IPS-15b (cell line): ENCODE results near the gene RNH1.
A peak's percentile ranks its signal among the peaks of the same experiment; 100 is the strongest.

ENCODE experiments used
- H3K27me3 ChIP-seq: one replicate; pipeline ENCODE4 v1.6.1; 2013; ENCODE audit warnings: low read length; ENCODE audit not compliant: control insufficient read depth, insufficient read depth
- H3K36me3 ChIP-seq: one replicate; pipeline ENCODE4 v1.6.1; 2013; ENCODE audit warnings: low read length; ENCODE audit not compliant: control insufficient read depth, insufficient read depth
- H3K4me1 ChIP-seq: one replicate; pipeline ENCODE4 v1.6.1; 2013; ENCODE audit warnings: mild to moderate bottlenecking, low read length; ENCODE audit not compliant: control insufficient read depth, insufficient read depth
- H3K4me3 ChIP-seq: one replicate; pipeline ENCODE4 v1.5.1; 2013; ENCODE audit warnings: low read depth, low read length
- H3K9ac ChIP-seq: one replicate; pipeline ENCODE4 v1.6.1; 2013; ENCODE audit warnings: low read depth, mild to moderate bottlenecking, low read length
- H3K9me3 ChIP-seq: one replicate; pipeline ENCODE4 v1.6.1; 2013; ENCODE audit warnings: mild to moderate bottlenecking, low read length; ENCODE audit not compliant: control insufficient read depth, insufficient read depth

RNH1 gene

GRCh38 chr11:506995-507726 lies at the start of gene RNH1:
Gene RNH1 (minus strand): TSS chr11:507242. CDS start chr11:502162, 5,080 bp downstream.
- Histone ChIP-seq H3K36me3 (peaks cover 4% of the 10 kb centered on the region), H3K4me1 (no peaks in the 10 kb centered on the region), H3K9ac (peak within 1 kb of the TSS; percentile 63), H3K9me3 (no peaks in the 10 kb centered on the region), H3K27me3 (no peaks in the 10 kb centered on the region), H3K4me3 (peak within 1 kb of the TSS; percentile 94)

GRCh38 chr11:555780-556661 lies 49.0 kb upstream of the RNH1 start:
- Histone ChIP-seq H3K36me3 (no peaks in the 10 kb centered on the region), H3K4me1 (no peaks in the 10 kb centered on the region), H3K9me3 (no peaks in the 10 kb centered on the region), H3K9ac (no peak overlapping the region), H3K27me3 (peaks cover 17% of the 10 kb centered on the region), H3K4me3 (peak overlapping the region; percentile 52)

GRCh38 chr11:555227-555779 lies 48.3 kb upstream of the RNH1 start:
- H3K4me3 ChIP-seq, result peak overlapping the region; percentile 52
- H3K4me1 ChIP-seq, result no peaks in the 10 kb centered on the region
- no peaks in the 10 kb centered on the region for H3K9me3 ChIP-seq
- H3K36me3 ChIP-seq, result no peaks in the 10 kb centered on the region
- peaks cover 17% of the 10 kb centered on the region for H3K27me3 ChIP-seq
- H3K9ac ChIP-seq, result peak overlapping the region; percentile 60

- Histone ChIP-seq H3K9me3 (no peaks in the 10 kb centered on the region), H3K4me1 (no peaks in the 10 kb centered on the region), H3K27me3 (peaks cover 17% of the 10 kb centered on the region), H3K4me3 (peak overlapping the region; percentile 37), H3K36me3 (no peaks in the 10 kb centered on the region), H3K9ac (no peak overlapping the region)
These were observed 47.6 kb upstream of the RNH1 start for GRCh38 chr11:554428-555226.

GRCh38 chr11:553988-554340 lies 46.9 kb upstream of the RNH1 start:
- Histone ChIP-seq H3K4me3 (no peak overlapping the region), H3K36me3 (no peaks in the 10 kb centered on the region), H3K4me1 (no peaks in the 10 kb centered on the region), H3K9me3 (no peaks in the 10 kb centered on the region), H3K27me3 (peaks cover 17% of the 10 kb centered on the region), H3K9ac (no peak overlapping the region)

GRCh38 chr11:553083-553987 lies 46.3 kb upstream of the RNH1 start:
- no peak overlapping the region for H3K4me3 ChIP-seq
- peaks cover 17% of the 10 kb centered on the region for H3K27me3 ChIP-seq
- no peaks in the 10 kb centered on the region for H3K9me3 ChIP-seq
- no peaks in the 10 kb centered on the region for H3K4me1 ChIP-seq
- no peaks in the 10 kb centered on the region for H3K36me3 ChIP-seq
- H3K9ac ChIP-seq, result no peak overlapping the region

- H3K27me3 ChIP-seq, result peaks cover 6% of the 10 kb centered on the region
- H3K9me3 ChIP-seq, result no peaks in the 10 kb centered on the region
- H3K4me1 ChIP-seq, result no peaks in the 10 kb centered on the region
- H3K36me3 ChIP-seq, result no peaks in the 10 kb centered on the region
- H3K4me3 ChIP-seq, result no peak overlapping the region
- no peak overlapping the region for H3K9ac ChIP-seq
These were observed 44.6 kb upstream of the RNH1 start for GRCh38 chr11:551596-551995.

- Histone ChIP-seq H3K9me3 (no peaks in the 10 kb centered on the region), H3K9ac (no peak overlapping the region), H3K4me1 (no peaks in the 10 kb centered on the region), H3K4me3 (no peak overlapping the region), H3K27me3 (peaks cover 1% of the 10 kb centered on the region), H3K36me3 (no peaks in the 10 kb centered on the region)
These were observed 44.1 kb upstream of the RNH1 start for GRCh38 chr11:551131-551530.

GRCh38 chr11:550746-551085 lies 43.7 kb upstream of the RNH1 start:
- no peak overlapping the region for H3K9ac ChIP-seq
- no peaks in the 10 kb centered on the region for H3K27me3 ChIP-seq
- no peaks in the 10 kb centered on the region for H3K36me3 ChIP-seq
- H3K4me1 ChIP-seq, result no peaks in the 10 kb centered on the region
- no peak overlapping the region for H3K4me3 ChIP-seq
- H3K9me3 ChIP-seq, result no peaks in the 10 kb centered on the region

GRCh38 chr11:550021-550745 lies 43.1 kb upstream of the RNH1 start:
- Histone ChIP-seq H3K9me3 (no peaks in the 10 kb centered on the region), H3K4me1 (no peaks in the 10 kb centered on the region), H3K9ac (no peak overlapping the region), H3K36me3 (no peaks in the 10 kb centered on the region), H3K4me3 (no peak overlapping the region), H3K27me3 (no peaks in the 10 kb centered on the region)
